Middle frontal gyrus (tissue), 1 donor: ENCODE measurements around the gene DEF6.

Experiments used
- DNase-seq: peaks from one replicate; pipeline ENCODE4 v3.0.0-alpha.2; 2015; ENCODE audit warnings: low spot score; ENCODE audit errors: extremely low spot score

Gene DEF6, protein sequence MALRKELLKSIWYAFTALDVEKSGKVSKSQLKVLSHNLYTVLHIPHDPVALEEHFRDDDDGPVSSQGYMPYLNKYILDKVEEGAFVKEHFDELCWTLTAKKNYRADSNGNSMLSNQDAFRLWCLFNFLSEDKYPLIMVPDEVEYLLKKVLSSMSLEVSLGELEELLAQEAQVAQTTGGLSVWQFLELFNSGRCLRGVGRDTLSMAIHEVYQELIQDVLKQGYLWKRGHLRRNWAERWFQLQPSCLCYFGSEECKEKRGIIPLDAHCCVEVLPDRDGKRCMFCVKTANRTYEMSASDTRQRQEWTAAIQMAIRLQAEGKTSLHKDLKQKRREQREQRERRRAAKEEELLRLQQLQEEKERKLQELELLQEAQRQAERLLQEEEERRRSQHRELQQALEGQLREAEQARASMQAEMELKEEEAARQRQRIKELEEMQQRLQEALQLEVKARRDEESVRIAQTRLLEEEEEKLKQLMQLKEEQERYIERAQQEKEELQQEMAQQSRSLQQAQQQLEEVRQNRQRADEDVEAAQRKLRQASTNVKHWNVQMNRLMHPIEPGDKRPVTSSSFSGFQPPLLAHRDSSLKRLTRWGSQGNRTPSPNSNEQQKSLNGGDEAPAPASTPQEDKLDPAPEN

GRCh38 chr6:35297601-35298481, at the start of gene DEF6:
Gene DEF6, plus strand, starts transcription at chr6:35297818. Its CDS starts 39 bp downstream, at chr6:35297857.
- no peak for DNase-seq

DNA sequence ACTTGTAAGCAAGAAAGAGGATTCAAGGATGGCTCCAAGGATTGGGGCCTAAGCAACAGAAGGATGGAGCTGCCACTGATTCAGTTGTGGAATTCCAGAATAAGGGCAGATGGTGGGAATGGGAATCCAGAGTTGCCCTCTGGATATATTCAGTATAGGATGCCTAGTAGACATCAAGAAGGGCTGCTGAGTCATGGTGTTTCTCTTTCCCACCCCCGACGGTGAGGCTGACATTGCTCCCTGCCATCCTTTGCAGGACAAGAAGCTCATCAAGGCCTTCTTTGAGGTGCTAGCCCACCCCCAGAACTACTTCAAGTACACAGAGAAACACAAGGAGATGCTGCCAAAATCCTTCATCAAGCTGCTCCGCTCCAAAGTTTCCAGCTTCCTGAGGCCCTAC, 49.3 kb upstream of the DEF6 start:
- DNase-seq: no peak

- DNase-seq: no peak
Measured at GRCh38 chr6:35248965-35249364, 48.7 kb upstream of the DEF6 start.

GRCh38 chr6:35251949-35252348, 45.7 kb upstream of the DEF6 start:
- DNase-seq: no peak

- no peak for DNase-seq
Measured at GRCh38 chr6:35253249-35253648, 44.4 kb upstream of the DEF6 start.

GRCh38 chr6:35258336-35258735, 39.3 kb upstream of the DEF6 start:
- no peak for DNase-seq

- no peak for DNase-seq
Measured at GRCh38 chr6:35258858-35259193, 38.8 kb upstream of the DEF6 start.

- peak; percentile 97 for DNase-seq
Measured at GRCh38 chr6:35259194-35259947, 38.2 kb upstream of the DEF6 start, which contains the start of gene ZNF76. Gene ZNF76, plus strand, starts transcription at chr6:35259735. Its CDS starts 21,417 bp downstream, at chr6:35281152.

DNA sequence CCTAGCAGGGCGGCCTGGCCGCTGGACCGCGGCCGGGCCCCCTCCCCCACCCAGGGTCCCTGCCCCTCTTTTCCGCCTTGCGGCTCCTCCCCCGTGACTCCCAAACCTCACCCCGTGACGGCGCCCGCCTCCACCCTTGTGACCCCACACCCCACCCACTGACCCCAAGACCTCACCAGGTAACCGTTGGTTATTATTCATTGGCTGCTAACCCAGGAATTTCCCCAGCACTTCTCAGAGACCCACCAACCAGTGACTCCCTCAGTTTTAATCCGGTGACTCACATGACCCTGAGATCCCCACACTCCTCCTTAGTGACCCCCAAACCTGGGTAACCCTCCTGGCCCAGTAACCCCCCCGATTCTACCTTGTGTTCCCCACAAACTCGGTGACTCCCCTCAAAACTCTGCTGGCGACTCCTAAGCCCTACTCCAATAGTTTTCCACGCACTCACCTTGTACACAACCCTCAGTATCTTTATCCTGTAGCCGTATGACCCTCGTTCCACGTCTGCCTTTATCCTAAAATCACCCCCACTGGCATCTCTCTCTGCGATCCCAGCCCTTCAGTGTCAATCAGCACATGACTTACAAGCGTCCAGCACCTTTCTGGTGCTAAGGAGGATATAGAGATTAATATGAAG, 37.5 kb upstream of the DEF6 start:
- no peak for DNase-seq

GRCh38 chr6:35260591-35261570, 36.7 kb upstream of the DEF6 start:
- DNase-seq: no peak

- DNase-seq: no peak
Measured at GRCh38 chr6:35262596-35262995, 35.0 kb upstream of the DEF6 start.

GRCh38 chr6:35264550-35265274, 32.9 kb upstream of the DEF6 start:
- DNase-seq: no peak

DNA sequence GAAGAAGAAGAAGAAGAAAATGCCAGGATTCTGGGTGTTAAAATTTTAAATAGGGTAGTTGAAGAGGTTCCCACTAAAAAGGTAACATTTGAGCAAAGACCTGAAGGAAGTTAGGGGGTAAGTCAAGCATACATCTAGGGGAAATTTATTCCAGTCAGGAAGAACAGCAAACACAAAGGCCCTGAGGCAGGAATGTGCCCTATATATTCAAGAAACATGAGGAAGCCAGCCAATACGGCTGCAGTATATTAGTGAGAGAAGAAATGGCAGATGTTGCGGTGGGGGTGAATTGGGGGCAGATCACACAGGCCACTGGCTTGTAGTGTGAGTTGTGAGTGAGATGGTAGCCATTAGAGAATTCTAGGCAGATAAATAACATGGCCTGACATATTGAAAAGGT, 32.1 kb upstream of the DEF6 start:
- DNase-seq: no peak

DNA sequence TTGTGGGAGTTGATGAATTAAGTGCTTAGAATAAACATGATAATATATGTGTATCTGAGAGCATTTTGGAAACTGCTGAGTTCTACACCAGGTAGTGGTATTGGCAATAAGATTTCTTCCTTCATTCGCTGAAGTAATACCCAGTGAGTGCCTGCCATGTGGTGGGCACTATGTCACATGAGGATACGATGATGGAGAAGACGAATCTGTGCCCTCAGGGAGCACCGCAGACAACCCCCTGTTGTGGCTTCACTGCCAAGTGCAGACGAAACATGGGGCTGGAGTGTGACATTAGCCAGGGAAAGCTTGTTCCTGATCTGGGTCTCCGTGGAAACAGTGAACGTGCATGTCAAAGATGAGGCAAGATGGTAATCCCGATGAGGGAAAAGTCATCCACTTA, 30.2 kb upstream of the DEF6 start:
- DNase-seq: no peak

DNA sequence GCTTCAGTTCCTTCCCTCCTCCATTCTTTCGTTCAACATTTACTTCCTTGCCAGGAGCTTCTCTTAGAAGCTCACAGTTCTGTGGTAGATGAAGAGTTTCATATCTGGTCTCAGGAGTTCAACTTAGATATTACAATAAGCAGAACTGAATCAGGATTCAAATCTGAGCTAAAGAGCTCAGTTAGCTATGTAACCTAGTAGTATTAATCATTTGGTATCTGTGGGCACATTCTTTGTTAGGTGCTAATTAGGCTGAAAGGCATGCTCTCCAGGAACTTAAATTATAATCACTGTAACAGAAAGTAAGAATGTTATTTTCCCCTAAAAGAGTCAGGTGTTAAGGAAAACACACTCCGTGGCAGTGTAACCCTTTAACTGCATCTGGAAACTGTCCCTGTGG, 29.7 kb upstream of the DEF6 start:
- DNase-seq: no peak

GRCh38 chr6:35272005-35272404, 25.6 kb upstream of the DEF6 start:
- no peak for DNase-seq

- DNase-seq: no peak
Measured at GRCh38 chr6:35273822-35274559, 23.6 kb upstream of the DEF6 start.

- no peak for DNase-seq
Measured at GRCh38 chr6:35275744-35276260, 21.8 kb upstream of the DEF6 start.
